H1 (cell line): ENCODE measurements around the gene NEDD4L.

Experiments
- CREB1 ChIP-seq: IDR thresholded peaks from 2 replicates; pipeline ENCODE4 v1.6.1; 2012; ENCODE audit warnings: inconsistent platforms
- NRF1 ChIP-seq: IDR thresholded peaks from 2 replicates; pipeline ENCODE4 v1.6.1; 2011; ENCODE audit warnings: mild to moderate bottlenecking, low read depth, low read length, improper control_type of control experiment
- PHF8 ChIP-seq: fragments of 200-600 bp; sonication (generic); conservative IDR thresholded peaks from 2 replicates; pipeline ENCODE4 v1.7.1; 2012; ENCODE audit warnings: low read depth, mild to moderate bottlenecking, inconsistent platforms, low read length, moderate library complexity
- POLR2A ChIP-seq, 2 experiments: IDR thresholded peaks; 1 replicate in 1 of 2; 2 replicates in 1 of 2; pipeline ENCODE4 v1.6.1; 2011; ENCODE audit warnings: low read depth in 2 of 2, low read length in 2 of 2, mild to moderate bottlenecking in 2 of 2; ENCODE audit errors: control extremely low read depth in 1 of 2
- SP1 ChIP-seq: IDR thresholded peaks from 2 replicates; pipeline ENCODE4 v1.6.1; 2011; ENCODE audit warnings: low read depth, low read length

- TF ChIP-seq NRF1: no peak
- no peak for TF ChIP-seq SP1
- no peak for TF ChIP-seq POLR2A (IDR thresholded peaks at IDR 0.05; ENCODE audit: control extremely low read depth in 1 of 2, low read depth in 2 of 2, low read length in 2 of 2)
- no peak for TF ChIP-seq PHF8
- no peak for TF ChIP-seq CREB1
Measured at GRCh38 chr18:58337686-58338085, 293.7 kb downstream of the NEDD4L start.
